HG03039 (cell line): ENCODE results near the gene DCTN4.
"Not testable (repeated sequence)": the region's sequence is repeated elsewhere in the genome, so short reads cannot be mapped to it uniquely, and the experiment has no call there.

Experiments used
- ATAC-seq: cut with Tn5 transposase; IDR thresholded peaks from one replicate; pipeline ENCODE4 v1.9.1; 2021; ENCODE audit warnings: mild to moderate bottlenecking, moderate library complexity; ENCODE audit not compliant: unreplicated experiment

Gene DCTN4

GRCh38 chr5:150778517-150779396 lies 19.9 kb upstream of the DCTN4 start, which contains the start of gene SMIM3:
Gene SMIM3 (plus strand): TSS chr5:150778757. CDS start chr5:150795441, 16,684 bp downstream.
- peak; percentile 28 for ATAC-seq

GRCh38 chr5:150778088-150778516 lies 19.3 kb upstream of the DCTN4 start:
- ATAC-seq = peak; percentile 1

- no peak for ATAC-seq
Measured at GRCh38 chr5:150777685-150778084, 18.9 kb upstream of the DCTN4 start.

DNA sequence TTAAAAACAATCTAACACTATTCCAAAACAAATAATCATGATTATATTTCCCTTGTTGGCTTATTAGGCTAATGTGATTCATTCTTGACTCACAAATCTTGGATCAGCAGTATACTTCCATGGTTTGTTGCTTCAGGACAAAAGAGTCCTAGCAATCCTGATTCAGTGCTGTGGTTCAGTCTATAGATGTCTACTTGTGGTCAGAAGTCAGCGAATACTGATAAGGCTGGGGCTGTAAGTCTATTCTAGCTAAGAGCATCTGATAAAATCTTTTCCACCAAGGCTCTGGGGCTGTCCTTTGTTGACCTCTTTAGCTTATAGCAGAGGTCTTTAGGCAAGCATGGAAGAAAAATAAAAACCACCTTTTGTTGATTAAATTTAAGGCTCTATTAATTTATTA lies 15.3 kb upstream of the DCTN4 start:
- ATAC-seq = no peak

- ATAC-seq = no peak
Measured at GRCh38 chr5:150771034-150771795, 12.4 kb upstream of the DCTN4 start.

DNA sequence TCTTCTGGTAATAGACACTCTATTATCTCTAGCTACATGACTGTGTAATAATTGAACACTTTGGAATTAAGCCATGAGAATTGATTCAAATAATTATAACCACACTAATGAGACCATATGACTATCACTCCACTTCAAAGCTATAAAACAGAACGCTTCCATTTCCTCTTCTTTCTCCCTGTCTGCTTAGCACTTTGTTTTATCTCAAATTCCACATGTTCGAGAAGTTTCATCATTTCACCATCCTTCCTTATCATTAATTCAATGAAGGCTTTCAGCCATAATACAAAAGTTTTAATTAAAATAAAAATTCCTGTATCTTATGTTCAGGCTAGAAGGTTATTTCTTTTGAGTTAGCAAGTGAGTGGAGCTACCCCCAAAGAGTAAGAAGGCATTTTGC lies 7.4 kb upstream of the DCTN4 start:
- ATAC-seq = no peak

DNA sequence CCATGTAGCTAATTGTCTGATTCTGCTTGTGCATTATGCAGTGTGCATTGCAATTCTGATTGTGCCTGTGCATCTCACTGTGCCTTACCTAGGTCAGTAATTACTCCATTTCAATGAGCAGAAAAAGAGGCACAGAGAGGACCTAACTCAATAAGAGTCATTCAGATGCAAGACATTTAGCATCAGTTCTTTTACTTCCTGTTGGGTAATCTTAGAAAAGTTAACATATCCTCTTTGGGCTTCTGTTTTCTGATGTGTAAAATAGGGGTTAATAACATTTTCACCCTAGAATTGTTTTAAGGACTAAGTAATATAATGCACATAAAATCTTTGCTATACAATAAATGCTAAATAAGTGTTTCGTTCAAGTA lies 7.0 kb upstream of the DCTN4 start:
- no peak for ATAC-seq

DNA sequence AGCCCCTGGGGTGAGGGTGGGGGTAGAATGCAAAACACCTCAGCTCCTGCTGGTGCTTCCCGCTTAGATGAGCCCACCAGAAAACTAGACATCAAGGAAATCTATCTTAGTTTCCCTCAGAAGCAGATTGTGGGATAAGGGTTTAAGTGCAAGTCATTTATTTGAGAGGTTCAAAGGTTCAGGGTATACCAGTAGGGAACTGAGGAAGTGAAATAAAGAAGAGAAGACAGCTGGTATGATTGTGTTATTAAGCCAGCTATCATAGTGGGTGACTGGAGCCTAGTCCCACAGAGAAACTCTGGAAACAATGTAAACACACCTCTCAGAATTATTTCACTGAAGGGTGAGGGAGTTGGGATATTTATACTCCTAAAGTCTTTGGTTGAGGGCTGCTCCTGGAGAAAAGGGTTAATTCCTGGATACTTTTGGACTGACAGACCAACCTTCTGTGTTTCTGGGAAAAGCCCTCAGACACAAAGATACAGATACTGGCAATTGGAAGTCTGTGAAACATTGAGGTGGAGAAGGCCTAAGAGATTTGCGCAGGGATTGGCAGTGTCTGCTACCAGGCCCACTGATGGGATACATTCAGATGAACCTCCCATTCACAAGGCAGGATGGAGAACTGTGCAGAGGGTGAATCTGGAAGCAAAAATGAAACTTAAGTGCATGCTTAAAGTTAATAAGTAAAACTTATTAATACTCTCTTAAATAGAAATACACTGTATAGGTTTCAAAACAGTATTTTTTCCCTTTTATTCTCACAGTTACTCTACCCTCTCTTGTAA lies 6.4 kb upstream of the DCTN4 start:
- no peak for ATAC-seq

- ATAC-seq = no peak
Measured at GRCh38 chr5:150764530-150764929, 5.7 kb upstream of the DCTN4 start.

DNA sequence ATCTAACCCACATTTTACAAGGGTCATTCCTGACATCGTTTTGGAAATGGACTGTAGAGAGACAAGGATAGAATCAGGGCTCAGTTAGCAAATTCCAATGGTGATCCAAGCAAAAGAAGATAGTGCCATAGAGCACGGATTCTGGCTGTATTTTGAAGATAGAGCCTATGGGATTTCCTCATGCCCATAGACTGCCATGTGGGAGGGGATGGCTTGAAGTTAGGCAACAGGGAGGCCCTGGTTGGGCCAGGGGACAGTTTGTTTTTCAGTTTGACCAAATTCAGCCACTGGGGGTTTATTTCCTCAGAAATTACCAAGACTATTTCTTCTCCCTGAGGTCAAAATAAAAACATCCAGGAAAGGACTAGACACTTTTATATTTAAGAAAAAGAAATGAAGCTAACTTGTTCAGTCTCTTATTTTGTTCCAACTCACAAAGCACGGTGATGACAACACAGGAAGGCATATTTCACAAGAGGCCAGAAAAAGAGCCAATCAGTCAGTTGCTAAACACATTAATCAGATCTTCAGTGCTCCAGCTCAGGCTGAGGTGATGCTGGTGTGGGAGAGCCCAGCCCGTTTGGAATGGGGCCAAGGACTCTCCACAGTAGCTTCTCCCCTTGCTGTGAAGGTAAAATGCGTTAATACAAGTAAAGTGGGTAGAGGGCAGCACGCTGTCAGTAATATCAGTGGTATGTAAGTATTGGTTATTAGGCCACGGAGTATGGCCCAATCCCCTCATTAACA lies 4.4 kb upstream of the DCTN4 start:
- ATAC-seq = no peak

GRCh38 chr5:150762211-150762610 lies 3.4 kb upstream of the DCTN4 start:
- no peak for ATAC-seq

- no peak for ATAC-seq
Measured at GRCh38 chr5:150759334-150759583, 442 bp upstream of the DCTN4 start.

GRCh38 chr5:150758203-150758530 lies 650 bp downstream of the DCTN4 start:
- peak; percentile 14 for ATAC-seq

DNA sequence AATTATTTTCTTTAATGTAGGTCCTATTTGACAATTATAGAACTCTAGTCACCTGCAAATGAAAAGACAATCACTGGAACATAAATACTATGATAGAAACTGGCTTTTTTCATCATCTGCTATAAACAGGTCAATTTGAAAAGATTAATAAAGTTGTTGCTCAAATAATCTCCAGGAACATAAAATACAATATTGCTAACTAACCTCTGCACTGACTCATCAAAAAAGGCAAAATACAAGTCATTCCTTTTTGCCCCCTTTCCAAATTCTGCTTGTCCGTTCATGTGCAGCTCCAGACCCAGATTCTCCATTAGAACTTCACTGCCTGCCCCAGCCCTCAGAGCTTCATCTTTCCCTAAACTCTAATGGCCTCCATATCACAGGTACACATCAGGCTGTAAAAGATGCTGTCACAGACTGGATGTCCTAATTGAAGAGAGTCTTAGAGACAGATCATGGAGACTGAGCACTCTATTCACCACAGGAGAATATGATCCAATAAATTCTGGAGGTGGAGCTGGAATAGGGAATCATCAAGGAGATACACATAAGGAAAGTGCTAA lies 1.6 kb downstream of the DCTN4 start:
- ATAC-seq = no peak

DNA sequence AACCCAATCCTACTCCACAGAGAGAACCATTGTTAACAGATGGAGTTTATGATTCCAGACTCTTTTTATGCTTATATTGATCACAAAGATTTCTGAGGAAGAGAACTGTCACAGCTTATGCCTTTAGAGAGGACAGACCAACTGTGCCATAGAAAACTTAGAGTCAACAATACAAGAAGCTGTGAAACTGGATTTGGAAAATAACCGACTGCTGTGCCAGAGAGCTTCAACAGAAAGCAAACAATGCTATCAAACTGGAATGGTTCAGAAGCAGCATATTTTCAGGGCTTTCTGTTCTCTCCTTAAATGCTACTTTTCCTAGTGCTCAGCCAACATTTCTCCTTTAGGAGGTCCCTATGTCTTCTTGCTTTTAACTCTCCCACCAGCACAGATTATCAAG lies 5.0 kb downstream of the DCTN4 start:
- no peak for ATAC-seq

- ATAC-seq = no peak
Measured at GRCh38 chr5:150753463-150753862, 5.4 kb downstream of the DCTN4 start.

DNA sequence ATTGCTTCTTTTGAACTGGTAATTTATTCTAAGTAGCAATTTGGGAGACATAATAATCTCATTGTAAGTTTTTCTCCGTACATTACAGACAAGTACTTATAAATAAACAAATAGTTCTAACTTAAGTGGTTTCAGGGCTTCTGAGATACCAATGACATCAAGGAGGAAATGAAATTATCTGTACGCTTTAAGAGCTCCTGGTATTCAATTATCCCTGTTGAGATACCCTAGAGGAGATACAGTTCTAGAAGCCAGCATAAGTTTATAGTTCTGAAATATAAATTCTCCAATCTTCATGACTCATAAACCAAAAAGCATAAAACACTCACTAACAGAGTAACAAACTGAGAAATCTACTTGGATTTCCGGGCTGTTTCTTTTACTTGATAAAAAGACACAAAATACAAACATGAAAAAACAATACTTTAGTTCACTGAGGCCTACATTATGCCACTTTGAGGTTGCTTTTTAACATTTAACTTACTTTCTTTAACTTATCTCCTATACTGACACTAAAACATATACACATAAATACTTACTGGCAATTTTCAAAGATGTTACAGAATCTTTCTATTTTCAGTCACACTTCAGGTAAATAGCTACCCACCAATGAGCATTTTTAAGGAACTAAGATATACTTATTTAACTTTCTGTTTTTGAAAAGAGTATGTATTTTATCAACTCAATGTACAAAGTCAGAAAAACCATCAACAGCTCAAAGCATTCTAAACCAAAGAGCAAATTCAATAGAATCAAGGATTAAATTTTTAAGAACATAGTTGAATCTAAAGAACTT lies 7.5 kb downstream of the DCTN4 start:
- no peak for ATAC-seq

DNA sequence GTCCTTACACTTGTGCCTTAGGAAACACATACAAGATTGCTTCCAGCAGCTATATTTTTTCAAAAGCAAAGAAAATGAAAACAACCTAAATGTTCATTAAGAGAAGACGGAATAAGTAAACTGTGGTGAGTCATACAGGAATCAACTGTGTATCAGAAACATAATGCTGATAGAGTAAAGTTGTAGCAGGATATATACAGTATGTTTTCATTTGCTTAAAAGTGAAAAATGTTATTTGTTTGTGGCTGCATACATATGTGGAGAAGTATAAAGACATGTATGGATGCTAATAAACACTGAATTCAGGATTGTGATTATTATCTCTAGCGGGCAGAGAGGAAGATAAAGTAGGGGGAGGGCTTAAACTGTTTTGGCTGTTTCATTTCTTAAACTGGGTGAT lies 8.3 kb downstream of the DCTN4 start:
- ATAC-seq = no peak

DNA sequence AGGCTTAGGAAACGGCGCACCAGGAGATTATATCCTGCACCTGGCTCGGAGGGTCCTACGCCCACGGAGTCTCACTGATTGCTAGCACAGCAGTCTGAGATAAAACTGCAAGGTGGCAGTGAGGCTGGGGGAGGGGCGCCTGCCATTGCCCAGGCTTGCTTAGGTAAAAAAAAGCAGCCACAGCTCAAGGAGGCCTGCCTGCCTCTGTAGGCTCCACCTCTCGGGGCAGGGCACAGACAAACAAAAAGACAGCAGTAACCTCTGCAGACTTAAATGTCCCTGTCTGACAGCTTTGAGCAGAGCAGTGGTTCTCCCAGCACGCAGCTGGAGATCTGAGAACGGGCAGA lies 15.7 kb downstream of the DCTN4 start:
- not testable (repeated sequence) for ATAC-seq
